Activated CD4-positive, alpha-beta T cell treated with anti-CD3 and anti-CD28 coated beads, Interleukin-2, amount 50 U/mL, for 24 hours (primary cell): ENCODE results near the gene MEOX1.

Source experiments
- DNase-seq, 2 donors: peaks; one replicate each; pipeline ENCODE4 v3.0.0-alpha.2; 2020; ENCODE audit warnings: low read depth in 1 of 2, low spot score in 1 of 2

The MEOX1 gene

DNA sequence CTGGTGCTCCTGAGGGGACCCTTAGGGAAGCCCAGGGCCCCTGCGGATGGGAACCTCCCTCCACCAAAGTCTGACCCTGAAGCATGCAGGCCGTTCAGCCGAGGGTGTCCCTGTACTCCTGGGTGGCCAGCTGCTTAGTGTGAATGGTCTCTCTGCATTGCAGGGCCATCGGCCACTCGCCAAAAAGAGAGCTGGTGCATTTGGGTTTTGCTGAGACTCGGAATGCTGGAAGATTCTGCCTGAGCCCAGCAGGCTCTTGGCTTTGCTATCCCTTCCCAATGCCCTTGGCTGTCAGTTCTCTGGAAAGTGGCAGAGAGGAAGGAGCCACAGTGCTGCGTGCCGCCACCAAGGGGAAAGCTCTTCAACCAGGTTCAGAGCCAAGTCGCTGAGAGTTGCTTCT is 2.8 kb downstream of the MEOX1 start:
- DNase-seq, result no peak

DNA sequence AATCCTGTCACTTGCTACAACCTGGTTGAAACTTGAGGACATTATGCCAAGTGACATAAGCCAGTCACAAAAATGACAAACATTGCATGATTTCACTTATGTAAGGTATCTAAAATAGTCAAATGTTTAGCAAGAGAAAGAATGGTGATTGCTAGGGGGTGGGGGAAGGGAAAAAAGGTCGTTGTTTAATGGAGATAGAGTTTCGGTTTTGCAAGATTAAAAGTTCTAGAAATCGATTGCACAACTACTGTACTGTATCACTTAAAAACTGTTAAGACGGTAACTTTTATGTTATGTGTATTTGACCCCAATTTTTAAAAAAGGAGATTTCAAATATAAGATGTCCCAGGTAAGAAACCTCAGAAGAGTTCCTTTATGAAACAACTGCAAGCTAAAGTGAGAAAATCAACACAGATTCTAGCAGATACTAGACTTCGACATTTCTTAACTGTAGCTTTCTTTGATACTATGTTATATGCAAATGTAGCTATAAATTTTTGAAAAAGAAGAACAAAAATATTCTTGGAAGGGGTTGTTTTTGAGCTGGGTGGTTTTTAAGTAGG is 5.9 kb downstream of the MEOX1 start:
- DNase-seq, result no peak

GRCh38 chr17:43652124-43652480 is 9.6 kb downstream of the MEOX1 start:
- DNase-seq, result no peak

DNA sequence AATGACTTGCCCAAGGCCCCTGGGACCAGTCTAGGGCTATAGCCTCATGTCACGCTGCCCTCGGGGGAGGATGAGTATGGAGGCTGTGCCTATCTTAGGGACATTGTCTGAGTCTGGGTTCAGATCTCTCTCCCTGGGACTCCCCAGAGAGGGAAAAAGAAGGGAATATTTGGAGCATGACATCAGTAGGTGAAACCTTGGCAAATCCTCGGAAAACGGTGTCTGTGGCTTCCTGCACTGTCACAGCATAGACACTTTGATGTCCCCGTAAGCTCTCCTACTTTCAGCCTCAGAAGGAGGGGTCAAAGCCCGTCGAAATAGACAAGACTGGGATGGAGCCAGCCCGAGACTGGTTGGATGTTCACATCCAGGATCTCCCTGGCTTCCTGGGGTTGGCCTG is 11.3 kb downstream of the MEOX1 start:
- DNase-seq, result no peak

DNA sequence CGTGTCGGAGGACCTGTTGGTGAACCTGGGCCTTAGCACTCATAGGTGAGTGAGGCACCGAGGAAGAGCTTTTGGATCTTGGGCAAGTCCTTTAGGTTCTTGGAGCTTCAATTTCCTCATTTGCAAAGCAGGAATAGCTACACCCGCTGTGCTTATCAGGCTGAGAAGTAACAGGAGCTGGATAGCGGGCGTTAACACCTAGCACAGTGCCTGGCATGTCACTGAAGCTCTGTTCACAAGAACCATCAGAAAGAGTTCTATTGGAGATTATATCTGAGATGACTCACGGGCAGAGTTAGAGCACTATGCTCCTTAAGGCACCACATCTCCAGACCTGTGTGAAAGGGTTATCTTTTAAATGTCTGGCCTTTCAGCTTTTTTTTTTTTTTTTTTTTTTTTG is 12.8 kb downstream of the MEOX1 start:
- no peak for DNase-seq

GRCh38 chr17:43645765-43646481 is 15.8 kb downstream of the MEOX1 start:
- no peak for DNase-seq

DNA sequence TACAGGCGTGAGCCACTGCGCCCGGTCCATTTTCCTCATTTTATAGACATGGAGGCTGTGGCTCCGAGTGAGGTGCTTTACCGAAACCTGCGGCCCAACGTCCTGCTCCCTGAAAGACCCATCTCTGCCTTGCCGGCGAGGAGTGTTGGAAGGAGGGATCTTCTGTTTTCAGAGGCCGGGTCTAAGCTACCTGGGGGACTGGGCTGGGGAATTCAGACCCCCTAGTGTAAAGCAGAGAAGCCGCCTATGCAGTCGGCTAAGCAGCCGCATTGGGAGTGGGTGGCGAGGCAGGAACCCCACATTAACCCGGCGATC is 16.3 kb downstream of the MEOX1 start:
- DNase-seq, result no peak

- DNase-seq, result no peak
Measured at GRCh38 chr17:43644081-43644480, 17.6 kb downstream of the MEOX1 start.

- DNase-seq, result no peak
Measured at GRCh38 chr17:43641416-43641815, 20.3 kb downstream of the MEOX1 start.

DNA sequence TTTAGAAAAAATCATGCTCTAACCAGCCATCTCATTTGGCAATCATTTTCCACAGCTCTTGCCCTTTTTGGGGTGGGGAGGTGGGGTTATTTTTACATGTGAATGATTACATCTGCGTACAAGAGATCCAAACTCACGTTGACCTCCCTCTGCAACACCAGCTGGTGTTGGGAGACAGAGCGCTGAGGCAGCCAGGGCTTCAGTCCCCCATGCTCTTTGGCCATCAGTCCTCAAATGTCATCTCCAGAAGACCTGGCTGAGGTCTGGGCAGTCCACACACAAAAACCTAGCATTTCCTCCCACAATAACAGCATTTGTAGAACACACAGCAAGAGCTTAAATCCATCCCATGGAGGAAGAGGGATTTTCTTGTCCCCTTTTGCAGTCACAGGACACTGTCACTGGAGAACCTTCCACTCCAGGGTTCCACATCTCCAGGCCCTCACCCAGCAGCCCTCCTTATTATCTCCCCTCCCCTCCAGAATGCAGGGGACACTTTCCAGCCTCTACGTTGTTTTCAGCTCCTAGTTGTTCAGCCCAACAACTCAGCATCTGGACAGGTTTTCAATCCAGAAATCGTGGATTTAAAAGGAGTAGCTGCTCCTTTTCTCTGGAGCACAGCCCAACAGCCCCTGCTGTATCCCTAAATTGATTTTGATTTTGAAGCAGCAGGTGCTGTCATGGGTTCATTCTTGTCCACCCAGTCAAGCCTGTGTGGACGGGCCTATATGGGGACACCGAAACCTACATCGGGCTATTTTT is 21.1 kb downstream of the MEOX1 start:
- no peak for DNase-seq

DNA sequence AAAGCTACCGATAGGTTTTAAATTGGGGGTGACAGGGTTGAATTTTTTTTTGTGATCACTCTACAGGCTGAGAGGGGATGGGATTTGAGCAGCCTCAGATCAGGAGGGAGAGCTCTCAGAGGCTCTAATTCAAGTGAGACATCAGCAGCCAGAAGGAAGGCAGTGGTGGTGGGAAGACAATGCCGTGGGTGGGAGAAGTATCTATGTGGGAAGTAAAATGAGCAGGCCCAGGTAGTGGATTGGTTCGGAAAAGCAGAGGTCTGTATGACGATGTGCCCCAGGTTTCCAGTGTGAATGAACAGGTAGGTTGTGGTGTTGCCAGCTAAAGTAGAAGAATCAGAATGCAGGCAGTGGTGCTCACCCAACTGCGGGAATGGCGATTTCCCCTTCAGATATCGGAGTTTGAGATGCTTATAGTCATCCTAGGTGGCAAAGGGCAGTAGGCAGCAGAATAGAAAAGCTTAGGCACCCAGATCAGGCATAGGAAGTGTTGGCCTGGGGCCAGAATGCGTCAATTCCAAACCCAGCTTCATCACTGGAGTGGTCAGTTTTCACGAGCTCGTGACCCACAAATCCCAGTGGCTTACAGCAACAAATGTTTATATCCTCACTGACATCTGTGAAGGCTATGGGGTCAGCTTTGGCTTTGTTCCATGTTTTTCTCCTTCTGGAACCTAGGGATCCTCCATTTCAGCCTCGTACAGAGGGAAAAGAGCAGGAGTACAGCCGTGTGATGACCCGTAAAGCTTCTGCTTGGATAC is 24.0 kb downstream of the MEOX1 start:
- no peak for DNase-seq

DNA sequence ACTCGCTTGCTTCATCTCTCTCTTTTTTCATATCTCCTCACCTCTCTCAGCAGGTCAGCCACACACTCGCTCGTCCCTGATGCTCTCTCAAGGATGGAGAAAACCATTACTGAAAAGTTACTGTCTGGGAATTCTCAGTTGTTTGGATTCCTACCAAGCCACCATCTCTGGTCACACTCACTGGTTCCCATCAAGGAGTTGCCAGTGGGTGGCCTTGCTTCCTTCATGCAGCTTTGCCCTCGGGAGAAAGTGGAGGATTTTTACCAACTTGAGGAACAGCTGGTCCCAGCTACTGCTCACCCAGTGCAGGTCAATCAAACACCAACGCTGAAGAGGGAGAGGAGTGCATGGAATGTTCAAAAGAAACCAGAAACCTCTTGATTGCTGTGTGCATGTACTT is 25.3 kb downstream of the MEOX1 start:
- no peak for DNase-seq

DNA sequence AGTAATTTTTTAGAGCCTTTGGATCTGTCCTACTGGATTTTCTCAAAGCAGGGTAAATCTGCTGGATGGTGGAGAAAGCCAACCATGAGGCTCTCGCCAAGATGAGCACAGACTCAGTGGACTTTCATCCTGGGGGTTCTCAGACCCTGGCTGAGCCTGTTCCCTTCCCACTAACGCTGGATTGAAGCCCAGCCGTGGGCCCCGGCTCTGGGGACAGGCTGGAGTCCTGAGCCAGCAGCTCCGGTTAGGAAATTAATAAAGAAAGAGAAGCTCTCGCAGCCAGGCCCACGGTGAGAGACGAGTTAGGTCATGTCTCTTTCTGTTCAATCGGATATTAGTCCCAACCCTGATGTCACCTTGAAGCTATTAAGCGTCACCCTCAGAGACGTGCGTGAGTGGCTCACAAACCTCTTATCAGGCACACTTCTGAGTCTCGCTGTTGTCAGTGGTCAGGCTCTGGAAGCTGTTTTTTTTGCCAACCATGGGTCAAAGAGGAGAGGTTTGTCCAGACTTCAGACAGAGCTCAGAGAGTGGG is 27.1 kb downstream of the MEOX1 start:
- DNase-seq, result no peak

DNA sequence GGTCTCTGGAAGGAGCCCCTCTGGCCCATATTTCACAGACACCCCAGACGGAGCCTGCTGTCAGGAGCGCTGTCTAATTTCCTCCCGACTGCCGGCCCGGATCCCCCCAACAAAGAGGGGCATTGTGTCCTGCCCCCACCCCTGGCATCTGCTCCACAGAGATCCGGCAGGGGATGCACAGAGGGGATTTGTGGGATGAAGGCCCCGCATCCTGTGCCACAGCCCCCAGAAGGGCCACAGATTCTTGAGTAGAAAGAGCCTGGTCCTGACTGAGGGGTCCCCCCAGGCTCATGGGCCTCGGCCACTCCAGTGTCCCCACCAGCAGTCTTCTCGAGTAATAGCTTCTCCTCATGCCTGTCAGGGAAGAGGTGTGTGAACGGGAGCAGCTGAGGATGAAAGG is 29.5 kb downstream of the MEOX1 start:
- no peak for DNase-seq

DNA sequence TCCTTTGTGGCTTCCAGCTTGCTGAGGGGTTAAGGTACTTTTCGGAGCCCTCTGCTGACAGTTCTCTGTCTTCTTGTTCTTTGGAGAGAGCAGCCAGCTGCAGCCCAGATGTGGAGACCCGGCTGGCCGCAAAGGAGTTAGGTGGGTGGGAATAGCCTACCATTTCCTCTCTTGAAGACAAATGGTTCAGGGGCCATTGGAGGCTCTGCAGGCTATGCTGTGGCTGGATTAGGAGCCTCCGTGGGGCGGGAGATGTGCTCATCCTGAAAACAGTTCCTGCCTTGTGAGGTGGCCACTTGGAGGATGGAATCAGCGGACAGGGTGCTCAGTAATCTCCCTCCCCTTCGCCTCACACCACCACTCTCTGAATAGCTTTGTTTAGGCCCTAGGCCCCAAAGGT is 30.3 kb downstream of the MEOX1 start:
- no peak for DNase-seq

DNA sequence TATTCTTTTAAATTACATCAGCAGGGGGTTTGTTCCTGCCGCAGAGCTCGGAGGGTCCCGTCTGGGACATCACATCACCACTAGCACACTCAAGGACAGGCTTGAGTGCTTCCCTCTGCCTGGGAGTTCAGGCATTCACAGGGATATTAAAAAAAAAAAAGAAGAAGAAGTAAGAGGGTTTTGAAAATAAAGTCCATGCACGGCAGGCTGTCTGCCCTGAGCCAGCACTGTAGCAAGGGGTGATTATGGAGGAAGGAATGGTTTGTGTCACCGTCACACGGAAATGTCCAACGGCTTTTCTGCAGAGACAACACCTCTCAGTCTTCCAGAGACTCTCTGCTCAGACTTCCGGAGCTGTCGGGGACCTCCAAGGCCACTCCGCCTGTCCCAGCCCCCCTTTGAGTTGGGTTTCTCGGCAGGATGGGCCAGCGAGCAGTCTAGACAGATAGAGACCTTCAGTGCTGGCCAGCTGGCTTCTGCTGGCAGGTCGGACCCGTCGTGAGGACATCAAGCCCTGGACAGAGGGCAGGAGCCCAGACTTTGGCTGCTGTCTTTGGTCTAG is 33.6 kb downstream of the MEOX1 start:
- no peak for DNase-seq

DNA sequence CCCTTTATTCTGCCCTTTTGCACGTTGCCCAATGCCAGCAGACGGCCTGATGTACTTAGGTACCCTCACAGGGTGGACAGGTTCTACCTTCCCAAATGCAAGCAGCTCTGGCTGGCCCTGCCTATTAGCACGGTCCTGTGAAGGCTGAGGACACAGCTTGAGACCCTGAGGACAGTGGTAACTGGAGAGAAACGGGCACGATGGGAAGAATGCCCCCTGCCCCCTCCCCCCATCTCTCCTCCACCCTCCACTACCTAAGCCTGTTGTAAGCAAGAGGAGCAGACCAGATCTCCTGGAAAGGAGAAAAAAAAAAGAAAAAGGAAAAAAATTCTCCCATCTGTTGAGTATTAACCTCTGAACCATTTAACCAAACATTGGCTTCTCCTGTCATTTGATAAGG is 34.1 kb downstream of the MEOX1 start:
- no peak for DNase-seq

DNA sequence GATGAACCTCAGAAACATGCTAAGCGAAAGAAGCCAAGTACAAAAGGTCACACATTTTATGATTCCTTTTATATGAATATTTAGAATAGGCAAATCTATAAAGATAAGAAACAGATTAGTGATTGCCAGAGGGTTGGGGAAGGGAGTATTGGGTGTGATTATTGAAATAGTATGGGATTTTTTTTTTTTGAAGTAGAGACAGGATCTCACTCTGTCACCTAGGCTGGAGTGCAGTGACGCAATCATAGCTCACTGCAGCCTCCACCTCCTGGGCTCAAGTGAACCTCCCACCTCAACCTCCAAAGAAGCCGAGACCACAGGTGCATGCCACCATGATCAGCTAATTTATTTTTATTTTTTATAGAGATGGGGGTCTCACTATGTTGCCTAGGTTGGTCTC is 35.7 kb downstream of the MEOX1 start:
- no peak for DNase-seq

DNA sequence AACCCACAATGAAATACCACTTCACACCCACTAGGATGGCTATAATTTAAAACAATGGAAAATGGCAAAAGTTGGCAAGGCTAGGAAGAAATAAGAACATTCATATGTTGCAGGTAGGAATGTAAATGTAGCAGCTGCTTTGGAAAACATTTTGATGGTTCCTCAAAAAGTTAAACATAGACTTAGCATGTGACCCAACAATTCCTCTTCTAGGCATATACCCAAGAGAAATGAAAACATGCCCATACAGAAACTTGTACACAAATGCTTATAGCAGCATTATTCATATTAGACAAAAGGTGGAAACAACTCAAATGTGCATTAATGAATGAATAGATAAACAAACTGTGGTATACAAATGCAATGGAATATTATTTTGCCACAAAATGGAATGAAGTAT is 36.1 kb downstream of the MEOX1 start:
- no peak for DNase-seq

DNA sequence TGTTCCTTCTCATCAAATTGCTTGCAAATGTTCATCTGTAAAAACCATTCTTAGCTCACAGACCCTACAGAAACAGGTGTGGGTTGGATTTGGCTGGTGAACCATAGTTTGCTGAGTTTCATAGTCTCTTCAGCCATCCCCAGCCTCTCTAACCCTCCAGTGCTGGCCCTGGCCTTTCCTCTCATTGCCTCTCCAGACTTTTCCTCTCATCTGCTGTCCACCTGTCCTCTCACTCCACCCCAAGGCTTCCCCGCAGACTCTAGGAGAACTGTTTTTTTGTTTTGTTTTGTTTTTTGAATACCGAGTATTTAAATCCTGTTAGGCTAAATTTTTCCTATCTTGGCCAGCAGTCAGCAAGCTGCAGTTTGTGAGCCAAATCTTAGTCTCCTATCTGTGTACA is 41.1 kb downstream of the MEOX1 start:
- DNase-seq, result no peak

DNA sequence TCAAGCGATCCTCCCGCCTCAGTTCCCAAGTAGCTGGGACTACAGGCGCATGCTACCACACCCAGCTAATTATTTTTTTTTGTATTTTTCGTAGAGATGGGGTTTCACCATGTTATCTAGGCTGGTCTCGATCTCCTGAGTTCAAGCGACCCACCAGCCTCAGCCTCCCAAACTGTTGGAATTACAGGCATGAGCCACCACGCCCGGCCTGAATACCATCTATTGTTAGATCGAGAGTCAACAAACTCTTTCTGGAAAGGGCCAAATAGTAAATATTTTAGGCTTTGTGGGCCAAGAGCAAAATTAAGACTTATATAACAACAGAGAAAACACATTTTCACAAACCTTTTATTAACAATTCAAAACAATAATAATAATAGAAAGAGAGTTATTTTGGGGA is 41.6 kb downstream of the MEOX1 start:
- DNase-seq, result no peak

GRCh38 chr17:43619705-43620104 is 42.0 kb downstream of the MEOX1 start:
- DNase-seq, result no peak
